HG03565 (cell line): Measurements from ENCODE around the gene MLPH.

Experiments
- ATAC-seq: cut with Tn5 transposase; IDR thresholded peaks from one replicate; pipeline ENCODE4 v1.9.1; 2021; ENCODE audit warnings: mild to moderate bottlenecking, moderate library complexity; ENCODE audit not compliant: unreplicated experiment

The MLPH gene

GRCh38 chr2:237539681-237540080 is 52.6 kb downstream of the MLPH start:
- ATAC-seq, result no peak

GRCh38 chr2:237540223-237540775 is 53.2 kb downstream of the MLPH start:
- ATAC-seq, result no peak

- ATAC-seq, result no peak
These were observed 53.8 kb downstream of the MLPH start for GRCh38 chr2:237540823-237541222.

GRCh38 chr2:237541243-237541642 is 54.2 kb downstream of the MLPH start:
- no peak for ATAC-seq

- no peak for ATAC-seq
These were observed 55.1 kb downstream of the MLPH start for GRCh38 chr2:237542001-237542704.

- no peak for ATAC-seq
These were observed 59.2 kb downstream of the MLPH start for GRCh38 chr2:237546040-237546875.

GRCh38 chr2:237546876-237547395 is 59.9 kb downstream of the MLPH start:
- ATAC-seq, result no peak

- ATAC-seq, result no peak
These were observed 60.9 kb downstream of the MLPH start for GRCh38 chr2:237547841-237548416.

- ATAC-seq, result no peak
These were observed 62.2 kb downstream of the MLPH start for GRCh38 chr2:237549216-237549615.

- ATAC-seq, result no peak
These were observed 62.8 kb downstream of the MLPH start for GRCh38 chr2:237549643-237550415.

GRCh38 chr2:237551071-237551574 is 64.1 kb downstream of the MLPH start:
- ATAC-seq, result no peak

- ATAC-seq, result no peak
These were observed 65.9 kb downstream of the MLPH start for GRCh38 chr2:237552908-237553307.

GRCh38 chr2:237553948-237554347 is 66.9 kb downstream of the MLPH start:
- ATAC-seq, result no peak

GRCh38 chr2:237555560-237555959 is 68.5 kb downstream of the MLPH start:
- no peak for ATAC-seq

- ATAC-seq, result peak; percentile 84
These were observed 70.0 kb downstream of the MLPH start for GRCh38 chr2:237556773-237557632.

- ATAC-seq, result no peak
These were observed 70.6 kb downstream of the MLPH start for GRCh38 chr2:237557633-237558015.

GRCh38 chr2:237558961-237559641 is 72.0 kb downstream of the MLPH start:
- no peak for ATAC-seq

- no peak for ATAC-seq
These were observed 74.2 kb downstream of the MLPH start for GRCh38 chr2:237561221-237561620.

GRCh38 chr2:237563816-237564215 is 76.8 kb downstream of the MLPH start:
- ATAC-seq, result no peak
